ENCODE results near the gene GPER1.

DNA sequence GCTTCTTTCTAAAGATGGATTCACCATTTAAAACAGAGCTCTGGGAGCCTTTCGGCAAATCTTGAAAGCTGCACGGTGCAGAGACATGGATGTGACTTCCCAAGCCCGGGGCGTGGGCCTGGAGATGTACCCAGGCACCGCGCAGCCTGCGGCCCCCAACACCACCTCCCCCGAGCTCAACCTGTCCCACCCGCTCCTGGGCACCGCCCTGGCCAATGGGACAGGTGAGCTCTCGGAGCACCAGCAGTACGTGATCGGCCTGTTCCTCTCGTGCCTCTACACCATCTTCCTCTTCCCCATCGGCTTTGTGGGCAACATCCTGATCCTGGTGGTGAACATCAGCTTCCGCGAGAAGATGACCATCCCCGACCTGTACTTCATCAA lies 3.7 kb downstream of the GPER1 start:
- TF ChIP-seq EP300 (IDR thresholded peaks at IDR 0.05): no peak
- TF ChIP-seq, protein P1, sequence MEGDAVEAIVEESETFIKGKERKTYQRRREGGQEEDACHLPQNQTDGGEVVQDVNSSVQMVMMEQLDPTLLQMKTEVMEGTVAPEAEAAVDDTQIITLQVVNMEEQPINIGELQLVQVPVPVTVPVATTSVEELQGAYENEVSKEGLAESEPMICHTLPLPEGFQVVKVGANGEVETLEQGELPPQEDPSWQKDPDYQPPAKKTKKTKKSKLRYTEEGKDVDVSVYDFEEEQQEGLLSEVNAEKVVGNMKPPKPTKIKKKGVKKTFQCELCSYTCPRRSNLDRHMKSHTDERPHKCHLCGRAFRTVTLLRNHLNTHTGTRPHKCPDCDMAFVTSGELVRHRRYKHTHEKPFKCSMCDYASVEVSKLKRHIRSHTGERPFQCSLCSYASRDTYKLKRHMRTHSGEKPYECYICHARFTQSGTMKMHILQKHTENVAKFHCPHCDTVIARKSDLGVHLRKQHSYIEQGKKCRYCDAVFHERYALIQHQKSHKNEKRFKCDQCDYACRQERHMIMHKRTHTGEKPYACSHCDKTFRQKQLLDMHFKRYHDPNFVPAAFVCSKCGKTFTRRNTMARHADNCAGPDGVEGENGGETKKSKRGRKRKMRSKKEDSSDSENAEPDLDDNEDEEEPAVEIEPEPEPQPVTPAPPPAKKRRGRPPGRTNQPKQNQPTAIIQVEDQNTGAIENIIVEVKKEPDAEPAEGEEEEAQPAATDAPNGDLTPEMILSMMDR (IDR thresholded peaks at IDR 0.05): no peak
- no peak for TF ChIP-seq POLR2AphosphoS5 (IDR thresholded peaks at IDR 0.05)

Data from sigmoid colon (tissue), 4 donors.